ENCODE data around the gene SMIM12.
"Not testable (repeated sequence)": the region's sequence is repeated elsewhere in the genome, so short reads cannot be mapped to it uniquely, and the experiment has no call there.

The SMIM12 gene

DNA sequence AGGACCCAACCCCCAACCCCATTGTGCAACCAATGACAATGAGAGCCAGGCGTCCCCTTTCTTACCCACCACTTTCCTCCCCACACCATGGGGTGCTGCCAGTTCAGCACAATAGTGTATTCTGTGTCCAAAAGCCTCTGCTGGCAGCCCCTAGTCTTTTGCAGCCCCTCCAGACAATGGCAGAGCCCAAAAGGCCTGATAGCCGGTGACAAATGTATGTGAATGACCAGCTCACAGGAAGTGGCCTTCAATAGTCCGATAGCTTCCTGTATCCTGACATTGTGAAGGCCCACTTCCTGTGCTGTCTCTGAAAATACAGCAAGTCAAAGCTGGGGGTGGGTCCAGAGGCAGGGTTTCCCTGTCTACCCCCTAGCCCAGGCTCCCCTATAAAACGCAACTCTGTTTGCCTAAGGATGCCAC, 16.6 kb downstream of the SMIM12 start:
- no peak for FAIRE-seq

DNA sequence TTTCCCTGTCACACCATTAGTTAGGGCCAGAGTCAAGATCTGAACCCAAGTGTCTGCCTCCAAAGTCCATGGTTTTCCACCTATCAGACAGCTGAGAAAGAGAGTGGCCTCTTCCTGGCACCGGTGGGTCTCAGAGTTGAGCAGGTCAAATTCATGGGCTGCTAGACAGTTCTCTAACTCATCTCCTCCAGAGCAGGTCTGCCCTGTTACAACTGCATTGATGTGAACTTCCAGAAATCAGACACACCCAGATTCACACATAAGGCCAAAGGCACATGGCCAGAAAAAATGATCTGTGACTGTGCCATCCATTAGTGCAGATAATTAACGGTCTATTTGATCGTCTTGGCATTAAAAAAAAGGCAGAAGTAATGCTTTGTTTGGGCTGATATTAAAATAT, 17.5 kb downstream of the SMIM12 start:
- no peak for FAIRE-seq

DNA sequence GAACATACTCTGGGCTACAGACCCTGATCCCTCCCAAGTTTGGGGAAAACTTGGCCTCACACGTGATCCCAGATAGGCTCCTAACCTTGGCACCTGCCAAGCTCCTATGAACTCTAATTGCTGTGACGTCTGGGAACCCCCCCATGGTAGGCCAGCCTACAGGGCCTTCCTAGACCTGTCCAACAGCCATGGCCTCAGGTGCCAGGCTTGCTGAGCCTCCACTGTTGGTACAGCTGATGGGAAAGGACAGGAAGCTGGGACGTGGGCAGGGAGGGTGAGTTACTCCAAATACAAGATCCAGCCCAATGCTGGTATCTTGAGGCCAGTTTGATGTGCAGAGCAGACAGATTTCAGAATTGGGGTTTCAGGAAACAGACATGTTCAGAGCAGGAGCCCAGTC, 19.1 kb downstream of the SMIM12 start:
- no peak for FAIRE-seq

DNA sequence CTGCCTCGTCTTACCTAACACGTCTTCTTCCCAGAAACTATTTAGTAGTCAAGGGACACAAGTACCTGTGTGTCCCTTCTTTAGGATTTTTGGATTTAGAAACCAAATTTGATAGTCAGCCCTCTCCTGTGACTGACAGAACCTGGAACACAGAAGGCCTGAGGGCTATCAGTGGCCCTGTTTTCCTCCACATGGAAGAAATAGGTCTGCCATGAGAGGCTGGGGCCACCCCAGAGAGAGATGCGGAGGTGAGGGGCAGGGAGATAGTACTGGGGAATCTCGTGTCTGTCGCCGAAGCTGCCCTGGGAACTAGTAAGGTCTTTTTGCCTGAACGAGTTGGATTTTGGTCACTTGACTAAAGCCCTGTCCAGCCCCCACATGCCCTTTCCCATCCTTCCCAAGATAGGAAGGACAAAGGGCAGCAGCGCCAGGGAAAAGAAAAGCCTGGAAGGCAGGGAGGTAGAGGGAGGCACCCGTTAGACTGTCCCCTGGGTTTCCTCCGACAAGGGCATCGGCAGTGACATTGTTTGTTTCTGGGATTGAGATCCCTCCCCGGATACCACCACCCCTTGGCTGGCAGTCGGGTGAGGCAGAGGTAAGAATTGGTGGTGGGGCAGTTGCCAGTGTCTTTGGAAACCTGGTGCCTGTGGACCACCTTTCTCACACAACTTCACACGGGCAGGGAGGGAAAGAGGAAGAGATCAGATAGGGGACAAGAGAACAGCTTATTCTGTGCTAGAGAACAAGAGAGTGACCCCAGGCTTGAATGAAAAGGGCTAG, 19.8 kb downstream of the SMIM12 start:
- no peak for FAIRE-seq

DNA sequence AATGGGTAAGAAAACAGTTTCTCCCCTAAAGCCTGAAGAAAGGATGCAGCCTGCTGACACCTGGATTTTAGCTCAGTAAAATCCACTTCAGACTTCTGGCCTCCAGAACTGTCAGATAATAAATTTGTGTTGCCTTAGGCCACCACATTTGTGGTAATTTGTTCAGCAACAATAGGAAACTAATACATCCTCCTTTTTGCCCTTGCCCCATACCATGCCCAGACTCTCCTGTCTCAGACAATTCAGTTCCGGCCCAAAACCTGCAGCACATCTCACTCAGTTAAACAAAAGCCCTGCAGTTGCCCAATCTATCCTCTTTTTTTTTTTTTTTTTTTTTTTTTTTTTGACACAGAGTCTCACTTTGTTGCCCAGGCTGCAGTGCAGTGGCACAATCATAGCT, 25.8 kb downstream of the SMIM12 start:
- FAIRE-seq = no peak

DNA sequence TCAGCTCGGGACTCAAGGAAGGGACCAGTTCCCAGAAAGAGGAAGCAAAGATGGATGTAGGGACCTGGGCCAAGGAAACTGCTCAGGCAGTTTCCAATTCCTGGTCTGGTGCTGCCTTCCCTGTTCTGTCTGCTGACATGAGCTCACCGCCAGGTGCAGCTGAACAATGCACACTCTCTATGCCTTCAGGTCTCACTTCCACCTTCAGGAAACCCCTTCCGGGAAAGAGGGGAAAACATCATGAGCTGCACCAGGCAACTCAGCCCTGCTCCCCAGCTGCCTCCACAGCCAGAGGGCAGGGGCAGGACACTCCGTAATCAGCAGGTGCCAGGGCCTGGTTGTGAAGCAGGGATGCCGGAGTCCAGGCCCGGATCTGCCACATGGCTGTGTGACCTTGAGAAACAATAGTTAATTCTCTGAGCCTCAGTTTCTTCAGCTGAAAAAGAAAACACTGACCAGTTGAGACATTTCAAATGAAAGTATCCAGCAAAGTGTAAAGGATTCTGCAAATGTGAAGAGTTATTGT, 27.8 kb downstream of the SMIM12 start:
- FAIRE-seq = no peak

DNA sequence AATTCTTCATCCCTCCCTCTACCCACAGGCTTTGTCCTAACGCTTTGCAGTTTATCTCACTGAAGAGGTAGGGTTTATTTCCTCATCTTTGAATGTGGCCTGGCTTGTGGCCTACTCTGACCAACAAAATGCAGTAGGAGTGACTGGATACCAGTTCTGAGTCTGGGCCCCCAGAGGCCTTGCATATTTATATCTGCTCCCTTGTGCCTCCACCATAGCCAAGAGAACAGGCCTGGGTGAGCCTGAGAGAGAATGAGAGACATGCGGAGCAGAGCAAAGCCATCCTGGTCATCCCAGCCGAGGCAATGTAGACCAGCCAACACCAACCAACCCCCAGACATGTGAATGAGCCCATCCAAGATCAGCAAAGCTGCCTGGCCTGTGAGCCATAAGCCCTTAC, 30.3 kb downstream of the SMIM12 start:
- FAIRE-seq = no peak

DNA sequence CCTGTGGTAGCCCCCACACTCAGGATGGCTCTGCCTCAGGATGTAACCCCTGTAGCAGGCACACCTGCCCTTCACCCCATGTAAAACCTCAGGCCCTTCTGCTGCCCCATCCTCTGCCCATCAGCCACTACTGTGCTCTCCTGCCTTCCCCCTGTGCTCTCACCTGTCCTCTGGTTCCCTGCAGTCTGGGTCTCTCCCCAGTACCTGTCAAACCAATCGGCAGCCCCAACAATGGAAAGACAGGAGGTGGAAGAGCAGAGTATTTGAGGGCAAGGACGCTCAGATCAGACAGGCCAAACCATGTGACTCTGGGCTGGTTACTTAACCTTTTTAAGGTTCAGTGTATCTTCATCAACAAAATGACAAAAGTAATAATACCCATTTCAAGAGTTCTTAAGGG, 30.9 kb downstream of the SMIM12 start:
- no peak for FAIRE-seq

DNA sequence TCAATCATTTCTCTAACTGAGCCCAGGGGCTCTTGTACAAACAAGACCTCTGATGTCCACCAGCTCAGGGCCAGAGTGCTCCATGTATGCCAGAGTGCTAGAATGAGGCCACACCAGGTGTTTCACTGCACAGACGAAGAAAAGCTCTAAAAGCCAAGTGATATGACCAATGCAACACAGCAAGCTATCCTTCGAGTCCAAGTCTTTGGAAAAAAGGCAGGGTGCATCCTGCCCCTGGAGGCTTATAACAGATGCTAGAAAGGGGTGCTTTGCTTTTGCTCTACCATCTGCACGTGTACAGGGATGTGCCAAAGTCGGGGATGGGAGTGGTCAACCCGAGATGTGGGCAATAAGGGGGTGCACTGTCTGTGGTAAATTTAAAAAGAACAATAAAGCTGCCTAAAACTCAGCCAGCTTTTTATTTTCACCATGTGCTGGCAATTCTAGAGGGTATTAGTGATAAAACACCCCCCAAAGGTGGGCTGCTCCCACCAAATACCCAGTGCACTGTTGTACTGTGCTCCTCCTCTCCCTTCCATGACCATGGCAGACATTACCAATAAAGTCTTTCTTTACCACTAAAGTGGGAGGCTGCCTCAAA, 32.1 kb downstream of the SMIM12 start:
- no peak for FAIRE-seq

DNA sequence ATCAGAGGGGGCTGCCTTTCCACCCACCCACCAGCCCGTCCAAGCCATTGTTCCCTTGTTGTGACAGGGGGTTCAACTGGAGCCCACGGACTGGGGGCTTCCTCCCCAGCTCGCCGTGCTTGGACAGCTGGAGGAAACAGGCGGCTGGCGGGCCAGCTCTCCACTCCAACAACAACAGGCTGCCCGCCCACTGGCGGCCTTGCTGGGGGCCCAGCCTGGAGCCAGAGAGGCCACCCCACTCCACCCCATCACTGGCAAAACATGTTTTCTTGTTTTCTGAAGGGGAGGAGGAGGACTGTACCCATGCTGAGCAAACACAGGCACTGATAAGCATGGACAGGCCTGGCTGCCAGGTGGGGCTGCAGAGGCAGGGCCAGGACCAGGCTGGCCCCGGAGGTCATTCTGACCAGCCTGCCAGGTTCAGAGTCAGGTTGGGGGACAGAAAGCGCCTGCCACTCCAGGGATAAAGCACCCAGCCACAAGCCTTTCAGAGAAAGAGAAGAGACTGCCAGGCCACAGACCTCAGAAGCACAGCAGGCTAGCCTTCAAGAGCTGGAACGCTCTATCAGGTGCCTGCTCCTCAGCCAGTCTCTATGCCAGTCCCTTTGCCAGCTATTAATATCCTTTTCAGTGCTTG, 34.0 kb downstream of the SMIM12 start:
- no peak for FAIRE-seq

DNA sequence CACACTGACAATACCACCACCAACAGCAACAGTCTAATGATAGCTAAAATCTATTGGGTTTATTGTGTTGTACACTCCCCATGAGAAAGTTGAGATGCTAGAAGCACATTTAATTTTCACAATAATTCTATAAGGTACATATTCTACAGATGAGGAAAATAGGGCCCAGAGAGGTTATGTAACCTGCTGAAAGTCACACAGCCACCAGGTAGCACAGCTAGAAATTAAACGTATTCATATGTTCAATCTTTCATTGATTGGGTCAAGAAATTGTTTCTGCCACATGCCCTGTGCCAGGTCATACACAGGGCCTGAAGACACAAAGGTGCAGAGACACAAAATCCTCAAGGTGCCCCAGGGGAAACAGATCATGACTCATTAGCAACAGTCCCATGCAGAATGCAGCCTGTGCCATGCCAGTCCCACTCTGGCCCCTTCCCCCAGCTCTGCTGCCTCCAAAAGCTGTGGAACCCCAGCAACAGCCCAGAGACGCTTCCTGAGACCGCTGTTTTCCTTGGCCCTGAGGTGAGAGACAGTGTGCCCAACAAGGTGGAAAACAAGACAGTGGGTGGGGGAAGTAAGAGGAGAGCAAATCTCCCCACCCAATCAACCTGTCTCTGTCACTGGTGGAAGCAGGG, 34.6 kb downstream of the SMIM12 start:
- FAIRE-seq = no peak

DNA sequence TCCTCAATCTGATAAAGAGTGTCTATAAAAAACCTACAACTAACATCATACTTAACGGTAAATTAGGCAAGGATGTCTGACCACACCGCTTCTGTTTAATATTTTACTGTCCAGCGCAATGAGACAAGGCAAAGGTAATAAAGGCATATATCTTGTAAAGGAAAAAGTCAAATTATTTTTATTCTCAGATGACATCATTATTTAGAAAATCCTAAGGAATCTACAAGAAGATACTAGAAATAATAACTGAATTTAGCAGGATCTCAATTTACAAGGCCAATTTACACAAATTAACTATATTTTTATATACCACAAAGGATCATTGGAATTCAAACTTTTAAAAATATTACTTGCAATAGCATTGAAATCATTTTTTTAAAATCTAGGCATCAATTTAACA, 37.3 kb downstream of the SMIM12 start:
- no peak for FAIRE-seq

DNA sequence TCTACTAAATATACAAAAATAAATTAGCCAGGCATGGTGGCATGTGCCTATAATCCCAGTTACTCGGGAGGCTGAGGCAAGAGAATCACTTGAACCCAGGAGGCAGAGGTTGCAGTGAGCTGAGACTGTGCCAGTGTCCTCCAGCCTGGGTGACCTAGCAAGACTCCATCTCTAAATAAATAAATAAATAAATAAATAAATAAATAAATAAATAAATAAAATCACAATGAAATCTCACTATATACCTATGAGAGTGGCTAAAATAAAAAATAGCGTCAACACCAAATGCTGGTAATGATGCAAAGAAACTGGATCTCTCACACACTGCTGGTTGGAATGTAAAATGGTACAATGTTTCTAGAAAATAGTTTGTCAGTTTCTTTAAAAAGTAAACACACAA, 40.7 kb downstream of the SMIM12 start:
- FAIRE-seq = not testable (repeated sequence)

DNA sequence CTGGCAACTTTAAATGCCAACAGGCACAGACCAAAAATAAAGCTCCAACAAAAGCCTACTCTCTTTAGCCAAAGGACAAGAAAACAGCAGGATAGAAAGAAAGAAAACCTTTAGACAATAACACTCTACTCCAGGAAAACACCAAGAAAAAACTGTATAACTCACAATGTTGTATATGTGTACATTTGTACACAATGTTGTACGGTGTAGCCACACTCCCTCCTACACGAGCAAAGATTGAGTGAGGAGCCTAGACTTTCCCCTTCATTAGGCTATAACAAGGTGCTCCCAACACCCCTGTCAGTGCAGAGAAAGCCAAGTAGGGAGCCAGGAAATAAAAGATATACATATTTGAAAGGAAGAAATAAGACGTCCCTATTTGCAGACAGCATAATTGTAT, 42.8 kb downstream of the SMIM12 start:
- FAIRE-seq = no peak

DNA sequence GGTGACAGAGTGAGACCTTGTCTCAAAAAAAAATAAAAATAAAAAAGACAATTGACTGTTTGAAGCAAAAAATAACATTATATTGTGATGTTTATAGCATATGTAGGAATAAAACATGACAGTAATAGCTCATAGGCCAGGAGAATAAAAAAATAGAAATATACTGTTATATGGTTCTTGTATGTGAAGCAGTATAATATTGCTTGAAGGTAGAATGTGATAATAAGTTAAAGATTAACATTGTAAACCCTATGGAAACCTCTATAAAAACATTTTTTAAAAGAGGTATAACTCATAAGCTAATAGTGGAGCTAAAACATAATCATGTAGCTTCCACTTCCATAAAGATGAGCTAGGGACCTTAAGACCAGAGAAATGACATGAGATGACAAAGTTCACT, 43.2 kb downstream of the SMIM12 start:
- FAIRE-seq = no peak

DNA sequence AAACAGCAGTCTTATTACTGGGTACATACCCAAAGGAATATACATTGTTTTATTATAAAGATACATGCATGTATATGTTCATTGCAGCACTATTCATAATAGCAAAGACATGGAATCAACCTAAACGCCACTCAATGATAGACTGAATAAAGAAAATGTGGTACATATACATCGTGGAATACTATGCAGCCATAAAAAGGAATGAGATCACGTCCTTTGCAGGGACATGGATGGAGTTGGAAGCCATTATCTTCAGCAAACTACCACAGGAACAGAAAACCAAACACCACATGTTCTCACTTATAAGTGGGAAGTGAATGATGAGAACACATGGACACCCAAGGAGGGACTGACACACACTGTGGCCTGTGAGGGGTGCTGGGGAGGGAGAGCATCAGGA, 48.8 kb downstream of the SMIM12 start:
- not testable (repeated sequence) for FAIRE-seq

DNA sequence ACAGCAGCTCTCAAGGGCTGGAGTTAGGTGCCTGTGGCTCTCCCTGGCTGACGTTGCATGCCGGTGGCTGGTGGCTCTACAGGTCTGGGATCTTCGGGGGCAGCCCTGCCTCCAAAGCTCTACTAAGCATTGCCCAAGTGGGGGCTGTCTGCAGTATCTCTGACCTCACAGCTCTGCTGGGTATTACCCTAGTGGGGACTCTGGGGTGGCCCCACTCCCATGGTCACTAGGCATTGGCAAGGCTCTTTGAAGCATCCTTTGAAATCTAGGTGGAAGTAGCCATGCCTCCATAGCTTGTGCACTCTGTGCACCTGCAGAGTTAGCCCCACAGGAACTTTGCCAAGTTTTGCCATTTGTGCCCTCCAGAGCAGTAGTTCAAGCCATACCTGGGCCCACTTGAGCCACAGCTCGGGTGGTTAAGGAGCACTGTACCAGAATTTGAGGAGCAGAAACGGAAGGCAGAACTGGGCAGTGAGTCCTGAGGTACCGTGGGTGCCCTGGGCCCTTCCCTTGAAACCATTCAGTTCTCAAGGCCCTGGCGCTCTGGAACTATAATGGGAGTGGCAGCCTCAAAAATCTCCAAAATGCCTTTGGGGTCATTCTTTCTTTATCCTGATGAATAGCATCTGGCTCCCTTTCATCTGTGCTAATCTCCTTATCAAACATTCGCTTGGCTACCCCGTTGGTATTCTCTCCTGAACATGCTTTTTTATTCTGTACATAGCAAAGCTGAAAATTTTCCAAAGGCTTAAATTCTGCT, 51.3 kb downstream of the SMIM12 start:
- no peak for FAIRE-seq

DNA sequence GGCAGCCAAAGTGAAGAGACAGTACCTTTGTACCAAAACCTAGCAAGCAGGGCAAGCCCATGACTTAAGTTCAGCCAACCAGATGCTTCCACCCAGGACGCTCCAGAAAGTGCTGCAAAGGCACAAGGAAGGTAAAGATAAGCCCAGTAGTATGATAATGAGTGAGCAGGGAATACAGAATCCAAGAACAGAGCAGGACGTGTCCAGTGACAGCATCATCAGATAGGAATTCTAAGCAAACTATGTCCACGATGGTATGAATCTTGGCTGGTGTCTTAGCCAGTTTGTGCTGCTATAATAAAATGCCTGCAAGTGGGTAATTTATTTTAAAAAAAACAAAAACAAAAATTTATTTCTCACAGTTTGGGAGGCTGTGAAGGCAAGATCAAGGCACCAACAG, 53.2 kb downstream of the SMIM12 start:
- no peak for FAIRE-seq

DNA sequence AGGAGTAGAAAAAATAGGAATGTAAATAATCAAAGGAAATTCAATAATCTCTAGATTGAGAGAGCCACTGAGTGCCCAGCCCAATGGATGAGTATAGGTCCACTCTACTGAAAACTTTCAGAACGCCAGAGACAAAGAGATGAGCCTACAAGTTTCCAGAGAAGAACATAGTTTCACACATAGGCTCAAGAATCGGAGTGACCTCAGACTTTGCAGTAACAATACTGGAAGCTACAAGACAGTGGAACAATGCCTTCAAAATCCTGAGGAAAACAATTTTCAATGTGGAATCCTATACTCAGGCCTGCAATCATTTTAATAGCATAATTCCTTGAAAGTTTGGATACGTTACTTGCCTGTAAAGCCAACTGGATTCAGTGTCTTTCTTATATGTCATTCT, 55.8 kb downstream of the SMIM12 start:
- no peak for FAIRE-seq
